Activated CD4-positive, alpha-beta T cell treated with anti-CD3 and anti-CD28 coated beads, Interleukin-2, amount 10 ng/mL, durations not matched to agents 24 days and 14 days (primary cell): Measurements from ENCODE around the gene PDE1C. TPM values are rescaled to one million over a fixed set of nuclear protein-coding genes. Genes with fewer than 3 reads are reported as not detected.

Experiments
- DNase-seq: peaks from one replicate; pipeline ENCODE4 v3.0.0; 2022
- H3K27ac Mint-ChIP-seq: one replicate; pipeline ENCODE4 v1.8.0; 2022; ENCODE audit warnings: mild to moderate bottlenecking, mixed read lengths
- H3K27me3 Mint-ChIP-seq: one replicate; pipeline ENCODE4 v1.8.0; 2022; ENCODE audit warnings: mixed read lengths
- H3K36me3 Mint-ChIP-seq: one replicate; pipeline ENCODE4 v1.8.0; 2022; ENCODE audit warnings: low read depth, mild to moderate bottlenecking, mixed read lengths
- H3K4me1 Mint-ChIP-seq: one replicate; pipeline ENCODE4 v1.8.0; 2021; ENCODE audit warnings: mixed read lengths
- H3K4me3 Mint-ChIP-seq: one replicate; pipeline ENCODE4 v1.8.0; 2022; ENCODE audit warnings: mild to moderate bottlenecking, moderate library complexity, mixed read lengths
- H3K9me3 Mint-ChIP-seq: one replicate; pipeline ENCODE4 v1.8.0; 2021; ENCODE audit warnings: mixed read lengths
- intact Hi-C: fragments of 100-400 bp; cut with micrococcal nuclease; formaldehyde crosslinking; loops from one replicate; pipeline ENCODE4 v1.15.1; 2023
- total RNA-seq: library from RNA; stranded (reverse); gene quantifications from 2 replicates; pipeline ENCODE4 v1.2.3, GENCODE V29; 2022

Gene PDE1C
- total RNA-seq, 1 donor from 2014 or later = not detected

DNA sequence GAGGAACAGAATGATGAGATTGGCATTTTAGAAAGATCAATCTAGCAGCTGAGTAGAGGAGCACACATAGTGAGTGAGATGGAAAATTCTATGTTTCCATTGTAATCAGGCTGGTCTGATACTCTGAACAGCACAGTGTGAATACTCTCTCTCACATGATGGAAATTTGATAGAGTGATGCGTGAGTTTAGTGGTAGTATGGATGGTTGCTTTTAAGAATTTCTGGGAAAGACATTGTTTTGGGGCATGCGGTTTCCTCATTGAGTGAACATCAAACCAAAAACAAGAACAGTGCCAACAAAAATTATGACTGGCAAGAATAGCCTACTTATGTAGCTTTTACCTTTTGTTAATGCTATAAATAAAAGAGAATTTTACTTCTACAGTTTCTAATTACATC lies 183.2 kb downstream of the PDE1C start:
- Mint-ChIP-seq H3K9me3 (peaks cover 12% of the 10 kb centered on the region), H3K27me3 (no peaks in the 10 kb centered on the region), H3K4me1 (no peaks in the 10 kb centered on the region), H3K36me3 (no peaks in the 10 kb centered on the region), H3K4me3 (no peak overlapping the region), H3K27ac (no peak overlapping the region)
- intact Hi-C loops = no loop called here
- DNase-seq = no peak

DNA sequence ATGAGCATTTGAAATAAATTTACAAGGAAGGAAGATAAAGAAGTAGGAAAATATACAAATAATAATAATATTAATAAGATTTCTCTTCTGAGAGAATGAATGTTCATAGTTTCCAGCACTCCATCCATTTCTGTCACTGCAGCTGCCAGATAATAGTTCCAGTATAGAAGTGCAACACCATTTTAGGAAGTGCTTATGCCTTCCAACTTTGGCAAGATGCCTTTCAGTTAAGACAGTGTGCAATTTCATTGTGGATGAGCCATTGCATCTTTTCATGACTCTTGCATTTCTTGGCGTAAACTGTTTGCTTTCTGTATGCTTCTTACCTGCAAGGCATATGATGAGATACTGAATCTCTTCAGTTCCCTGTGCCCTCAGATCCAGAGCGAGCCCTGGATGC lies 185.0 kb downstream of the PDE1C start:
- H3K27me3 Mint-ChIP-seq = no peaks in the 10 kb centered on the region
- peaks cover 12% of the 10 kb centered on the region for H3K9me3 Mint-ChIP-seq
- no peaks in the 10 kb centered on the region for H3K4me1 Mint-ChIP-seq

DNA sequence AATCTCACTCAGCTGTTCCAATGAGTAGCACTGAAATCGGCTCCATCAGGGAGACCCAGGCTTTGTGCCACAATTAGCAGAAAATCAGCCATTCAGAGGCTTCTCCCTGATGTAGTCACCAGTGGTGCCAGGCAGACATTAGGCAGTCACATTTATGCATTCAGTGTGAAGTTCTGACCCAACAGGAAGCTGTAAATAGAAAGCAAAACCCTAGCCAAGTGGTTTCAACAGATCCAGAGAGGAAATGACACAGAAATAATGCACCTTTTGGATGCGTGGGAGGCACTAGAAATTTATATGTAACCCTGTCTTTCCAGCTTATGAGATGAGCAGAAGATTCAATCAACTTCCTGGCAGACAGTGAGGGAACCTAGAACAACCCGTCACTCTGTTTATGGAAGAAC lies 186.4 kb downstream of the PDE1C start:
- no peaks in the 10 kb centered on the region for H3K36me3 Mint-ChIP-seq
- H3K4me3 Mint-ChIP-seq = no peak overlapping the region
- no peaks in the 10 kb centered on the region for H3K27me3 Mint-ChIP-seq
- H3K27ac Mint-ChIP-seq = no peak overlapping the region
- DNase-seq = no peak
- no peaks in the 10 kb centered on the region for H3K4me1 Mint-ChIP-seq
- peaks cover 12% of the 10 kb centered on the region for H3K9me3 Mint-ChIP-seq
- intact Hi-C loops = no loop called here

More for the DNA sequence above, 185.0 kb downstream of the PDE1C start:
- H3K36me3 Mint-ChIP-seq = no peaks in the 10 kb centered on the region
- DNase-seq = no peak
- intact Hi-C loops = no loop called here
- H3K4me3 Mint-ChIP-seq = no peak overlapping the region
- H3K27ac Mint-ChIP-seq = no peak overlapping the region

DNA sequence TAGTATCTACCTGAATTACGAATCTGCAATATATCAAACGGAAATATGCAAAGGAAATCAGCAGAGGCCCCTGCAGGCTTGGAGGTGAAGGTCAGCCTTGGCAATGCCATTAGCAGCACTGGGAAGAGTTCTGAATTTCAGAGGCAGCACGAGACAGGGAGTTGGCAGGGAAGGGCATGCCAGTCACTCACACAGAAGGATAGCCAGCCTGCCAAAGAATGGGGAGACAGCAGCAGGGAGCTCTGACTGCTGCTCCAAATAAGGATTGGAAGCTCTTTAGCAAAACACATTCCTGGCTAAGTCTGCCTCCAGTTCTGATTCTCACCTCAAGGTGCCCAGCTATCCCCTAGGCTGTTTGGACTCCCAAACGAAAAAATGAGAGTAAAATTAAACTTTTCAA lies 188.0 kb downstream of the PDE1C start:
- Mint-ChIP-seq H3K4me3 (no peak overlapping the region), H3K36me3 (no peaks in the 10 kb centered on the region), H3K9me3 (peaks cover 12% of the 10 kb centered on the region), H3K27me3 (no peaks in the 10 kb centered on the region), H3K27ac (no peak overlapping the region), H3K4me1 (no peaks in the 10 kb centered on the region)
- no peak for DNase-seq
- intact Hi-C loops = no loop called here

DNA sequence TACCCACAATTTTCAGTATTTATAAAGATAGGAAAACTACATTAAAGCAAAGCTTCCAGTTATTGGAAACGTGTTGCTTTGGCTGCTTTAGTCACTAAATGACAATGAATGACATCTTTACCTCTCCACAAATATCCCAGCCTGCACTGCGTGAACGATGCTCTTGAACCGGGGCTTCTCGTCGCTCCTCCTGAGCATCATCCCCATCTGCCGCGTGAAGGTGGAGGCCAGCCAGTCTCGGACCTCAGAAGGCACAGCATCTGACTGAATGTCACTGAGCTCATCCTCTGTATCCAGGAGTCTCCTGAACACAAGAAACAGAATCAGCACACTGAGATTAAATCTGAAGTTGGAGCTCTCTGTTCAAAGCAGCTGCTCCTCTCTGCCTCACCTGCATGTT lies 191.3 kb downstream of the PDE1C start:
- DNase-seq = no peak
- no peaks in the 10 kb centered on the region for H3K27me3 Mint-ChIP-seq
- intact Hi-C loops = no loop called here
- no peaks in the 10 kb centered on the region for H3K36me3 Mint-ChIP-seq
- H3K9me3 Mint-ChIP-seq = no peaks in the 10 kb centered on the region
- H3K4me1 Mint-ChIP-seq = no peaks in the 10 kb centered on the region
- no peak overlapping the region for H3K4me3 Mint-ChIP-seq
- H3K27ac Mint-ChIP-seq = no peak overlapping the region

DNA sequence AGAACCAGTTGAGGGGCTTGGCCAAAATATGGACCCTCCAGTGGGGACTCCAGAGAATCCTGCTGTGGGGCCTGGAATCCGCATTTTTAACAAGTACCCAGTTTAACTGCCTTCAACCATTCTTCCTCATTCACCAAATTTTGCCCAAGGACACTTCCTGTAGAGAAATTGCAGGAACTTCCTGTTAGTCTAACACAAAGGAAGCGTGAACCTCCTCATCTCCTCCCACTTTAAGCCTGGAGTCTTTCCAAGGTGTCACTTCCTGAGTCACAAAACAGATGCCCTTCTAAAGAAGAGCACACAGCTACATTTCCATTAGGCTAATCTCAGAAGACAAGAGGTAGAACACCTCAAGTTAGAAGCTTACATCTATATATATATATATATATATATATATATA lies 194.8 kb downstream of the PDE1C start:
- H3K27ac Mint-ChIP-seq = no peak overlapping the region
- no peaks in the 10 kb centered on the region for H3K27me3 Mint-ChIP-seq
- no peak overlapping the region for H3K4me3 Mint-ChIP-seq
- intact Hi-C loops = no loop called here
- no peaks in the 10 kb centered on the region for H3K36me3 Mint-ChIP-seq
- no peaks in the 10 kb centered on the region for H3K9me3 Mint-ChIP-seq
- no peak for DNase-seq
- H3K4me1 Mint-ChIP-seq = no peaks in the 10 kb centered on the region

DNA sequence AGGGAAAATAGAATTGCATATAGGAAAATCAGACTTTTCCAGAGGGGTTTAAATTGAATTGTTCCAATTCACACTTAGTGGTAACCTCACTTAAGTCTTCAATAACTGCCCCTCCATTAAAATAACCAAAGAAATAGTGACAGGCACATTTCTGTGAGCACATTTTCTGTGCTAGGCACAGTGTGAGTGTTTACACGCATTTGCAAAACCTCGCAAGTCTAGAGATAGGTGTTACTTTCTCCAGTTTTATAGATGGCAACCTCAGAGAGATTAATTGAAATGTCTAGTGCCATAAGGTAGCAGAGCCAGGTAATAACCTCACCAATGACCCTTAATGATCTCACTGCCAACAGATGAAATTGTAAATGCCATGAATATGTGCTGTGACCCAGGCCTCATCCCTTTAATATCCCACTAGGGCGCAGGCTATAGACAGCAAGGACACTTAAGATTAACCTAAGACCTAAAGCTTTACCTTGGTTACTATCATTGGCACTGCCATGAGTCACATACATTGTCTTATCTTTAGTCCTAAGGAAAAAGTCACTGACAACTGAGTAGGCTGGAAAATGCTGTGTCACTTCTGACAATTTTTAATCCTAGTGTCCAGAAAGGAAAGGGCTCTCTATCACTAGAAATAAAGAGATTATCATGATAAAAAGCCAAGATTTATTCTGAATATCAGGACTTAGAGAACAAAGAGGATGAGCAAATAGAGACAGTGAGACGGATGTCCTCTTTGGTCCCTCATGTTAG lies 195.4 kb downstream of the PDE1C start:
- intact Hi-C loops = no loop called here
- no peak overlapping the region for H3K4me3 Mint-ChIP-seq
- H3K36me3 Mint-ChIP-seq = no peaks in the 10 kb centered on the region
- DNase-seq = no peak
- H3K27ac Mint-ChIP-seq = no peak overlapping the region
- no peaks in the 10 kb centered on the region for H3K27me3 Mint-ChIP-seq
- H3K4me1 Mint-ChIP-seq = no peaks in the 10 kb centered on the region
- no peaks in the 10 kb centered on the region for H3K9me3 Mint-ChIP-seq

DNA sequence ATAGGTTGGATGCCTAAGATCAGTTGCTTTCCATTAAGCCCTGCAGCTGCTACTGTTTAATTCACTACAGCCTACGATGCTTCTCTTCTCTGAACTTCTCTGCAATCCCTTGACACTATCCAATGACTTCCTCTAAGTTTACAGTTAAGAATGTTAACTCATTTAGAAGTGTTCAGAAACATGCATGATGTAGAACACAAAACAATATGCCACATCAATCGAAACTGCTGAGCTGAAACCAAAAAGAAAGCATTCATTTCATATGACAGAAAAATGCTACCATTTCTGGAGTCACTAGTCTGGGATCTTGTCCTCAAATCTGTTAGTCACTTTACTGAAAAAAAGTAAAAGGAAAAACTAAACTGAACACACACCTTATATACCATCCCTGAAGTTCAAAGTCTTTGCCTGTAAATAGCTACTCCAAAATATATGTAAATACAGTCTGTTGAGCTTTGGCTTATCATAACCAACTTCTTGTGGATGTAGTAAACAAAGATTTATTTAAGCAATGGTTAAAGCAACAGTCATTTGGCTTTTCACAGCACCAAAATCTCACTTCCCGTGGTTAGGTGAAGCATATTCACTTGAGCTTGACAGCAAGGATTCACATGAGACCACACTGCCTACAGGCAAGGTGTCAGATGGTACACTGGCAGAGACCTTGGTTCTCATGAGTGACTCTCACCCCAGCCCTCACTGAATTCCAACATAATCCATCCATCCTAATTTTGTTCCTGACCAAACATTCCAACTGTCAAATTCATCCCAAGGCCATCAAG lies 196.2 kb downstream of the PDE1C start:
- no peaks in the 10 kb centered on the region for H3K9me3 Mint-ChIP-seq
- H3K27ac Mint-ChIP-seq = no peak overlapping the region
- H3K36me3 Mint-ChIP-seq = no peaks in the 10 kb centered on the region
- no peak for DNase-seq
- no peaks in the 10 kb centered on the region for H3K4me1 Mint-ChIP-seq
- no peaks in the 10 kb centered on the region for H3K27me3 Mint-ChIP-seq
- no peak overlapping the region for H3K4me3 Mint-ChIP-seq
- intact Hi-C loops = no loop called here

DNA sequence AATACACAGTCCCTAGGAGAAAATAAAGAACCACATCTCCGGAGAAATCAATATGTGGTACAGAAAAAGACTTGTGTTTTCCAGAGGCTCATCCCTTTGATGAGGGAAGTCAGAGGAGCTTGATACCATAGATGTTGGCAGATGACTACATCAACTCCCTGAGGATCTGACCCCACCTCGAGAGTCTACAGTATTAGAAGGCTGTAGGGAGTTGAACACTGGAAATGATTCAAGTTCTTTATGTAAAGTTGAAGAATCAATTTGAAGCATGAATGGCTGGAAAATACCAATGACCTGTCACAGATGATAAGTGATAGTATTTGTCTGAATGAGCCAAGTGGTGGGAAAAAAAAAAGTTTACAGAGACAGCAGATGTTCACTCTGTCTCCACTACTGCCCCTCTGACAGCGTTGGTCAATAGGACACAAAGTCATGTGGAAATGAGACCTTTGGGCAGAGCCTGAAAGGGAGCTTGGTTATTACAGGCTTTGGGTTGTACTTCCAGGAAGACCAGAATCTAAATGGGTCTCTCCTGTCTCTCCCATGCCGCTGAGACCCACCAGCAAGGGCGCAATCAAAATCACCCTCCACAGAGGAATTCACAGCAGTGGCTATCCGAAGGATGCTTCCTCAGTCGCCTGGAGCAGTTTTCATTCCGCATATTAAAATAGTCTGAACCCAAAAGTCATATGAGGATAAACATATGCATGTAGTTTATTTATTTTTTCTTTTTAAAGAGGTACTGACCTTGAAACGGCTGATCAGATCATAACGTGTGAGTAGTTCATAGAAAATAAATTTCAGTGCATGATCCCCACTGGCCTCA lies 197.4 kb downstream of the PDE1C start:
- H3K27me3 Mint-ChIP-seq = no peaks in the 10 kb centered on the region
- H3K27ac Mint-ChIP-seq = no peak overlapping the region
- H3K9me3 Mint-ChIP-seq = peaks cover 2% of the 10 kb centered on the region
- no peak for DNase-seq
- H3K36me3 Mint-ChIP-seq = no peaks in the 10 kb centered on the region
- intact Hi-C loops = no loop called here
- no peaks in the 10 kb centered on the region for H3K4me1 Mint-ChIP-seq
- no peak overlapping the region for H3K4me3 Mint-ChIP-seq

DNA sequence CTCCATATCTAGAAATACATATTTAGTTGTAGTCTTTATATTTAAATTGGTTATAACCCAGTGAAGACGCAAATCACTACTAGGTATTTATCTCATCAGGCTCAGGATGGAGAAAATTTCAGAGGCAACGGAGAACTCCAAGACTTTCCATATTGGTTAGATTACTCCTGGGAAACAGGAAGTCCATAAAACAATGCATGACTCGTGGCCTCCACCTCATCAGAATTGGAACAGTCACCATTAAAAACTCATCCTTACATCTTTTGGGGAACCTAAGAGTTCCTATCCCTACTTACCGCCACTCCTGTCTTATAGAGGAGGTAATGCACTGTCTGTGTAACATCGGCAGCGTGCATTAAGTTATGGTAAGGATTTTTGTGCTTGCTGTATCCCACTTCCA lies 205.6 kb downstream of the PDE1C start:
- H3K4me3 Mint-ChIP-seq = no peak overlapping the region
- H3K27me3 Mint-ChIP-seq = no peaks in the 10 kb centered on the region
- peaks cover 2% of the 10 kb centered on the region for H3K9me3 Mint-ChIP-seq
- H3K36me3 Mint-ChIP-seq = no peaks in the 10 kb centered on the region
- H3K4me1 Mint-ChIP-seq = no peaks in the 10 kb centered on the region
- intact Hi-C loops = no loop called here
- no peak for DNase-seq
- H3K27ac Mint-ChIP-seq = no peak overlapping the region

DNA sequence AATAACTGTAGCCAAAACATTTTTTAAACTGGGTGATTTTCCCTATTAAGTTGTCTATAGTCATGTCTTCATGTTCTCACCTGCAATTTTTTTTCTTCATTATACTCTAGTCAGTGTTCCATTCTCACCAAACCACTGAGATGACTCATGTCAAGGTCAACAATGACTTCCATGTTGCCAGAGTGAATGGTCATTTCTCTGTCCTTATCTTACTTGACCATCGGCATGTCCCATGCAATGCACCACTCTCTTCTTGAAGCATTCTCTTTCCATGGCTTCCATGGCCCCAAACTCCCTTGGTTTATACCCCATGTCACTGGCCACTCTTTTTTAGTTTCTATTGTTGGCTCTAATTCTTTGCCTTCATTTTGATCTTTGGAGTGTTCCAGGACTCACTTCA lies 209.3 kb downstream of the PDE1C start:
- H3K27me3 Mint-ChIP-seq = no peaks in the 10 kb centered on the region
- DNase-seq = no peak
- no peaks in the 10 kb centered on the region for H3K9me3 Mint-ChIP-seq
- no peaks in the 10 kb centered on the region for H3K36me3 Mint-ChIP-seq
- no peak overlapping the region for H3K4me3 Mint-ChIP-seq
- no peaks in the 10 kb centered on the region for H3K4me1 Mint-ChIP-seq
- no peak overlapping the region for H3K27ac Mint-ChIP-seq
- intact Hi-C loops = no loop called here

DNA sequence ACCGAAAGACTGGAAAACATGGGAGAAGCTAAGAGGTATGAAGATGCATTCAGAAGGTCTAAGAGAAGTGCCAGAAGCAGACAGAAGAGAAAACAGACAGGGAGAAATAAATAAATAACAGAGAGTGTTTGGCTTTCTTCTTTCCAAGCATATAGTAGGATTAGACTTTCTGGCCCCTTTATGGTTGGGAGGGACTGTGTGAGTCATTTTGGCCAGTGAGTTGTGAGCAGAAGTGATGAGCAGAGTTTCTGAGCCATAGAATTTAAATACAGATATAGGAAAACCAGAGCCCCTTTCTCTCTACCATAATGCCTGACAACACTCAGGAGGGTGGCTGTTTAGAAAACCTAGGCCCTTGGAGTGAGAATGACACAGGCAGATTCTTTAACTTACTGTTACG lies 212.2 kb downstream of the PDE1C start:
- Mint-ChIP-seq H3K36me3 (no peaks in the 10 kb centered on the region), H3K4me1 (no peaks in the 10 kb centered on the region), H3K9me3 (no peaks in the 10 kb centered on the region), H3K4me3 (no peak overlapping the region), H3K27ac (no peak overlapping the region), H3K27me3 (no peaks in the 10 kb centered on the region)
- intact Hi-C loops = no loop called here
- no peak for DNase-seq

DNA sequence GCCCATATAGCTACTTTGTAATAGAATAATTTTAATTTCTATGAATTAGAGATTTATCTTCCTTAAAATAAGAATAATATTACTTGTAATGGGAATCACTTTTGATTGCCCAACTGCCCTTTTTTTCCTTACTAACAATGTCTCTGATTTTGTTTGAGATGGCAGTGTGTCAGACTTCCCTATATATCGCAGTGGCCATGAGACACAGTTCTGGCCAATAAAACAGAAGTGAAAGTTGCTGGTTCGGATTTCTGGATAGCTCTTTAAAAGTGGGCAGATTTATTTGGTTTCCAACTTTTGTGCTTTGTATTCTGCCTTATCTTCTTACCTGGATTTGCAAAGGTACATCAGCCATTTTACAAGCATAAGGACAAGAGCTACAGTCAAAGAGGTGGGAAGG lies 213.0 kb downstream of the PDE1C start:
- Mint-ChIP-seq H3K4me1 (no peaks in the 10 kb centered on the region), H3K27me3 (no peaks in the 10 kb centered on the region), H3K36me3 (no peaks in the 10 kb centered on the region), H3K9me3 (no peaks in the 10 kb centered on the region), H3K4me3 (no peak overlapping the region), H3K27ac (no peak overlapping the region)
- DNase-seq = no peak
- intact Hi-C loops = no loop called here

DNA sequence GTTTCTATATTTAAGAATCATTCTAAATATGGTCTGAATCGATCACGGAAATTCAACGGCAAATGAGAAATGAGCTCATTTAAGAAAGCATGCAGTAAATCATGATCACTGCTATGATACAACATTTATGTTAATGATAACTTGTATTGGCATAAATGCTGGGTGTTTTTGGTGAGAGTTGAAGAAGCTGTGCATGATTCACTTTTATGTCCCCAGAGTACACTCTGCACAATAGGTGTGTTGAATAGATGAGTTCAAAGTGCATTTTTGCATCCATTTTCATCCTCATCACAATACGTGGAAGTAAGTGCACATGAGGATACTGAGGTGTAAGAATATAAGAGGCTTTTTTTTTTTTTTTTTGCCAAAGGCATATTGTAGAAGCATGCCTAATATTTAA lies 213.9 kb downstream of the PDE1C start:
- DNase-seq = no peak
- Mint-ChIP-seq H3K27ac (no peak overlapping the region), H3K4me3 (no peak overlapping the region), H3K4me1 (no peaks in the 10 kb centered on the region), H3K27me3 (no peaks in the 10 kb centered on the region), H3K9me3 (no peaks in the 10 kb centered on the region), H3K36me3 (no peaks in the 10 kb centered on the region)
- intact Hi-C loops = no loop called here
